NCI-H226 (cell line): Measurements from ENCODE around the gene SNRPB.
"Not testable (repeated sequence)": the region's sequence is repeated elsewhere in the genome, so short reads cannot be mapped to it uniquely, and the experiment has no call there.

ENCODE experiments used
- DNase-seq: peaks from one replicate; pipeline ENCODE4 v3.0.0-alpha.2; 2015

SNRPB gene

DNA sequence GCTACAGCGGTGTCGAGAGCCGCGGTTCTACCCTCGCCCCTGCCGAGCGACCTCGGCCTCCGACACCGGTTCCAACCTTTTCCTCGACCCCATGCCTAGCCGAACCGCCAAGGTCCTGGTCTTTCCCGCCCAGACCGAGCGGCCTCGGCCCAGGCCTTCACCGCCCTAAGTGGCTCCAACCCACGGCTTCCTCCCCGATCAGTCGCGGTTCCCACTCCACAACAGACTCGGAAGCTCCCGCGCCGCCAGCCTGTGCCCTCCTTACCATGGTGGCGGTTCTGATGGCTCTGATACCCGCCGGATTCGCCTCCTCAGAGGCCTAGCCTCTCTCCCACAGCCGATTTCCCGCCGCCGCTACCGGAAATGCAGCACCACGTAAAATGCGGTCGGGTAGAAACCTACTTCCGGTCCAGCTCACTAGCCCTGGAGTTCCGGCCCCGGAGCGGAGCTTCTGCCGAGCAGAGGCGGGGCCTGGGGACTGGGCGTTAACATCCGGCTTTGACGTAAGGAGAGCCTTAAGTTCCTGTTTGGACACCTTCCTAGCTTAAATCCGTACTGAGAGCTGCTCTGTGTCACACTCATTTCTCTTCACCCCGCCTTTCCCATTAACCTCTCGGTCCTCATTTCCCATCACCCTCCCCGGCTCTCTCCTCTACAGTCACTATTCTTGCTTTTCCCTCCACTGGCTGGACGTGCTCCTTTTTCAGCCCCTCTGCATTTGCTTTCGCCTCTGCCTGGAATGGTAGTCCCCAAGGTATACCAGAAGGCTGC, at the start of gene SNRPB:
SNRPB (minus strand) TSS at position 367 of the 771 bp plus-strand sequence; CDS start at position 268, 99 bp downstream.
- DNase-seq = peak; percentile 85

DNA sequence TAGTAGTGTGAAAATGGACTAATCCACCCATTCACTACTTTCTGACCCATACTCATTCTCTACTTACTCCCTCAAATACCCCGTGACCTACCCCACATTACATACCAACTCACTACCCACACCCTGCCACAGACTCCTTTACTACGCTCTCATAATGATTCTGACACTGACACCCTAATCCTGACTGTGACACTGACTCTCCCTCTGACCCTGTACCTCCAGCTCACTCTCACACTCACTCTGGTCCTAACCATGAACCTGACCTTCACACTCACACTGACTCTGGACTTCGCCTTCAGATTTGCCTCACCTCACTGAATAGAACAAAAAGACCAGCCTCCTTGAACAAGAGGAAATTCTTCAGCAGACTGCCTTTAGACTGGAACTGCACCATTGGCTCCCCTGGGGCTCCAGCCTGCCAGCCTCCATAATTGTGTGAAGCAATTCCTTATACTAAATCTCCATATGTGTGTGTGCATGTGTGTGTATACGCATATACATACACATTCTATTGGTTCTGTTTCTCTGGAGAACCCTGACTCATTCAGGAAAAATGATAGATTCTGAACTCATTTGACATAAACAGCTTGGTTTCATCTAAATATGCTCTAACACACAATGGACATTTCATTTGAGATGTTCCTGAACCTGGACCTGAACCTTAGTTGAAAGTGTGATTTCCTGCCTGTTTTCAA, 48.7 kb upstream of the SNRPB start:
- no peak for DNase-seq

DNA sequence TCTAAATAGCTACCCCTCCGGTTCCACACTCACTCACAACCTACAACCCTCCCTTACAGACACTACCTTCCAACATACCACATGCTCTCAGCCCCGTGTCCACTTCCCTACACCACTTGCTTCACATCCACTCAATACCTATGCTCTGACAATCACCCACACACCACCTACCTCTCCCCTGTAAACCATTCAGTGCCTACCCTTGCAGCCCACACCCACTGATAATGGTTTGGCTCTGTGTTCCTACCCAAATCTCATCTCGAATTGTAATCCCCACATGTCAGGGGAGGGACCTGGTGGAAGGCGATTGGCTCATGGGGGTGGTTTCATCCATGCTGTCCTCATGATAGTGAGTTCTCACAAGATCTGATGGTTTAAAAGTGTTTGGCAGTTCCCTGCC, 48.0 kb upstream of the SNRPB start:
- DNase-seq = no peak

DNA sequence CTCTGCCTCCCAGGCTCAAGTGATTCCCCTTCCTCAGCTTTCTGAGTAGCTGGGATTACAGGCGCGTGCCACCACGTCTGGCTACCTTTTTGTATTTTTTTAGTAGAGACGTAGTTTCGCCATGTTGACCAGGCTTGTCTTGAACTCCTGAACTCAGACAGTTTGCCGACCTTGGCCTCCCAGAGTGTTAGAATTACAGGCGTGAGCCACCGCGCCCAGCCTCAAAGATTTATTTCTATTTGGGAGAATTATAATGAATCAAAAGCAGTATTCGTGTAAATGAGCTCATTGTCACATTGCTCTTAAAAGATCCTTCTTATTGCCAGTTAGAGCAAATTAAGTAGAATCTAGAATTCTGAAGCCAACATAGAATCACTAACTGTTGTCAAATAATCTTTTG, 47.5 kb upstream of the SNRPB start:
- DNase-seq = no peak

DNA sequence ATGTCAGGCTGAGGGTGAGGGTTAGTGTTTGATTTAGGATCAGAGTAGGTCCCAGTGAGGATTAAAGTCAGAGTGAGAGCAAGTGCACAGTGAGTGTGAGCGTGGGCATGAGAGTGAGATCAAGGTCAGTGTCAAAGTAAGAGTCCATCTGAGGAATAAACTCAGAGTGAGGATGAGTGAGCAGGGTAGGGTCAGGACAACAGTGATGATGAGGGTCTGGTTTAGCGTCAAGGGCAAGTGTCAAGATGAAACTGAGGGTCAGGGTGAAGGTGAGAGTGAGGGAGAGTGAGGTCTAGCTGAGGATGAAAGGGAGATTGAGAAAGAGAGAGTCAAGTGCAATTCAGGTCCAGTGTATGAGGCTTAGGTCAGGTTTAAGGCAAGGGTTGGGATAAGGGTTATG, 45.8 kb upstream of the SNRPB start:
- DNase-seq = no peak

DNA sequence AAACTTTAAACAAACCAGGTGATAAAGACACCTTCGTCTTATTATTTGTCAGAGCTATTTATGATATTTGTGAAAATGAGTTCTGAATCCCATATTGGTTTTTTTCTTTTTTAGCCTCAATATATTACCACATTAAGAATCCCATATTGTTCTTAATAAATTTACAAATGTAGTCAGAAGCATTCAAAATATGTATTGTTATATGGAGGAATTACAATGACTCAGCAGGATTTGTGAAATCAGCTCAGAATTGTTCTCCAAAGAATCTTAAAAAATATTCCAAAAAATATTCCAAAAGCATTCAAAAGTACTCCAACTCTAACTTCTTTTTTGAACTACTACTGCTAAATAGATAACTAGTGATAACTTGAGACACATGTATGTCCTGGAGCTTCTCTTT, 44.6 kb upstream of the SNRPB start:
- DNase-seq = no peak

DNA sequence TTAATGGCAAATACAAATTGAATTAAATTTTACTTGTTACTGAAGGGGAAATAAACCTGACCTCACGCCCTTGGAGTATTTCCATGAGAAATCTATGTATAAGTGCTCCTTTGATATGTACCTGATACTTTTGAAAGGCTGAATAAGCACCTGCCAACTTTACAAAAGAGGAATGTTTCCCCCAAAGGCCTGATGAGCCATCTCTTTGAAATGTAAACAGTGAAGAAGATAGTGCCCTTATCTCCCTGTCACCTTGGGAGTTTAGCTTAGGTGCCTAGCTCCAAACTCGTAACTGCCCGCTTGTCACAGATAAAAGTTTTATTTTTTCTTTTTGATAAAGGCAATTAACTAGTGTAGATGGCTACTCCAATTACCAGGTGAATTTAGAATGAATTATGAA, 39.2 kb upstream of the SNRPB start:
- no peak for DNase-seq

DNA sequence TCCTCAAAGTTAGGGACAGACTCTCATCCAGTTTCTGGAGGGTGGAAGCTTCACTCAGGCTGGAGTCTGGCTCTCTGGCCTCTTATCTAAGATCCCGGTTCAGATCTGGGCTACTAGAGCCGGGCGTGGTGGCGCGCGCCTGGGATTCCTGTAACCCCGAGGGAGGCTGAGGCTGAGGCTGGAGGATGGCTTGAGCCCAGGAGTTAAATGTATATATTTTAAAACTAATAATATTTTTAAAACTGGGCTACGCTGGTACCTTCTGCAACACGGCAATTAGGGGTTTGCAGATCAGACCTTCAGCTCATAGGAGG, 38.8 kb upstream of the SNRPB start:
- no peak for DNase-seq

DNA sequence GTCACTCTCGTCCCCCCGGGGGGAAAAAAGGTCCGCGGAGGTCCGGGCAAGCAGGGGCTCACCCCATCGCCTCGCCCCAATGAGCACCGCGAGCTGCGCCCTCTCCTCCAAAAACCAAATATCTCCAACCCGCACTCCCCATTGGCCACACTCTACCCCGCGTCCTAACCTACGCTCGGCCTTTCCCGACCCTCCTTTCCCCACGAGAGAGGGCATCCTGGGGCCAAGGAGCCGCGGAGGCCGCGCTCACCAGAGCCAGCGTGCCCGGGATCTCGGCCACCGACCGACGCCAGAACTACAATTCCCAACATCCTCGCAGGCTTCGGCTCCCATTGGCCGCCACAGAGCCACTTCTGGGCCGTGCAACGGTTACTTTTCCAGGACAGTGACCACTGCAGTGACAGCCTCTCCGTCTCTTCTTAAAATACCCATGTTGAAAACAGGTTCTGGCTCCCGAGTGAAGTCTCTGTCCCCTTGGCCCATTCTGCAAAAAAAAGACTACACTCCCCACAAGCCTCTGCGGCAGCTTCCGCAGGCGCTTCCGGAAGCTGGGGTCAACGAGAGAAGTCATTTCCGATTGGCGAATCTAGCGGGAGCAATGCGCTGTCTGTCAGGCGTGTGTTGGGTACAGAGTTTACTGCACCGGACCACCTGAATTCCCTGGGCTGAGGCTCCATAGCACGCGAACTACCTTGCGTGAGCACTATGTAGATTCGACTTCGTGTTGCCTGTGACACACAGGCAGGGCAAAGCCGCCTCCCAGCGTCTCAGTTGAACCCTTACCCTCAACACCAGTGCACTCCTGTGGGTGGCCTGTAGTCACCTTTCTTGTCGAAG, 38.3 kb upstream of the SNRPB start, which contains the start of gene ZNF343:
ZNF343 (minus strand) TSS at position 285 of the 837 bp plus-strand sequence. CDS start 15,020 bp downstream, outside the sequence.
- peak; percentile 58 for DNase-seq

DNA sequence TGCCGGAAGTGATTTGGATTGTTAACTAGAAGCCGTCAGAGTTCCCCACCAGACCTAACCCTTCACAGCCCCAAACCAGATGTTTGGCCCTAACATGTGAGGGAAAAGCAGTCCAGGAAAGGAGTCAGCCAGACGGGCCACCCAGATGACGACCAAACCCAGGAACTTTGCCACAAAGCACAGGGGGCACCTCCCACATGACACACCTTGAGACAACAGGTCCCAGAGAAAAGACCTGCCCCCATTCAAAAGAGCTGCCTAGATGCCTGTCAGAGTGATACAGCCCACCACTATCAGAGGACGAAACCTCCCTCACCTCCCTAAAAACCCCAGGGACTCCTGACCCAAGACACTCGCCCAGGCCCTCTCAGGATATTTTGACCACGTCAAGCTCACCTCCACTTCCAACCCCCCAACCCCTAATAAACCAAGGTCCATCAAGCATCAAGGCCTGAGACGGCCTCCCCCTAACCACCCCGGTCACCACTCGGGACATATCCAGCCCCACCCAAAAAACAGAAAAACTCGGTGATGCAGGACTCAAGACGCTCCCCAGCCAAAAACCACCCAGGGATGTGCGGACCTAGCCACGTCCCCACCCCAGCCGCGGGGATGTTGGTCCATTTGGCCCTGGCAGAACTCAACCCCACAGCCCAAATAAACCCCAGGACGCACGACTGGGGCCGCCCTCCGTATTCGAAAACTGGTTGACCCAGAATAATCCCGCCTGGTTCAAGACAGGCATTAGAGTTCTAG, 37.5 kb upstream of the SNRPB start:
- no peak for DNase-seq

DNA sequence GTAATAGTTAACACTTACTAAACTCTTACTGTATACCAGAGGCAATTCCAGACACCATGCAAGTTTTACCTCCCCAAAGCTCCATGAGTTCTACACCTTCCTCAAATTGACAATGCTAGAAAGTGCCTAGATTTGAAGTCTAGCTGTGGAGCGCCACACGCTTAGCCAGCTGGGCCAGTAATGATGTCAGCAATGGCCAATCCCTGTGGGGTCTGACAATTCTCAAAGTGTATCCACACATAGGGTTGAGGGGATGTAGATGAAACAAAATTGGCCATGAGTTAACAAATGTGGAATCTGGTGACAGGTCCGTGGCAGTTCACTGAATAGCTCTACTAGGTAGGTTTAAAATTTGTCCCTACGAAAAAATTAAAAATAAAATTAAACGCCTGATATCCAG, 36.9 kb upstream of the SNRPB start:
- no peak for DNase-seq

DNA sequence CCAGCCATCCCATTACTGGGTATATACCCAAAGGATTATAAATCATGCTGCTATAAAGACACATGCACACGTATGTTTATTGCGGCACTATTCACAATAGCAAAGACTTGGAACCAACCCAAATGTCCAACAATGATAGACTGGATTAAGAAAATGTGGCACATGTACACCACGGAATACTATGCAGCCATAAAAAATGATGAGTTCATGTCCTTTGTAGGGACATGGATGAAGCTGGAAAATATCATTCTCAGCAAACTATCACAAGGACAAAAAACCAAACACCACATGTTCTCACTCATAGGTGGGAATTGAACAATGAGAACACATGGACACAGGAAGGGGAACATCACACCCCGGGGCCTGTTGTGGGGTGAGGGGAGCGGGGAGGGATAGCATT, 35.8 kb upstream of the SNRPB start:
- DNase-seq = not testable (repeated sequence)

DNA sequence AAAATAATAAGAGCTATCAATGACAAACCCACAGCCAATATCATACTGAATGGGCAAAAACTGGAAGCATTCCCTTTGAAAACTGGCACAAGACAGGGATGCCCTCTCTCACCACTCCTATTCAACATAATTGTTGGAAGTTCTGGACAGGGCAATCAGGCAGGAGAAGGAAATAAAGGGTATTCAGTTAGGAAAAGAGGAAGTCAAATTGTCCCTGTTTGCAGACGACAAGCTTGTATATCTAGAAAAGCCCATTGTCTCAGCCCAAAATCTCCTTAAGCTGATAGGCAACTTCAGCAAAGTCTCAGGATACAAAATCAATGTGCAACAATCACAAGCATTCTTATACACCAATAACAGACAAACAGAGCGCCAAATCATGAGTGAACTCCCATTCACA, 34.2 kb upstream of the SNRPB start:
- not testable (repeated sequence) for DNase-seq

DNA sequence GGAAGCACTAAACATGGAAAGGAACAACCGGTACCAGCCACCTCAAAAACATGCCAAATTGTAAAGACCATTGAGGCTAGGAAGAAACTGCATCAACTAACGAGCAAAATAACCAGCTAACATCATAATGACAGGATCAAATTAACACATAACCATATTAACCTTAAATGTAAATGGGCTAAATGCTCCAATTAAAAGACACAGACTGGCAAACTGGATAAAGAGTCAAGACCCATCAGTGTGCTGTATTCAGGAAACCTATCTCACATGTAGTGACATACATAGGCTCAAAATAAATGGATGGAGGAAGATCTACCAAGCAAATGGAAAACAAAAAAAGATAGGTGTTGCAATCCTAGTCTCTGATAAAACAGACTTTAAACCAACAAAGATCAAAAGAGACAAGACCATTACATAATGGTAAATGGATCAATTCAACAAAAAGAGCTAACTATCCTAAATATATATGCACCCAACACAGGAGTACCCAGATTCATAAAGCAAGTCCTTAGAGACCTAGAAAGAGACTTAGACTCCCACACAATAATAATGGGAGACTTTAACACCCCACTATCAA, 32.3 kb upstream of the SNRPB start:
- not testable (repeated sequence) for DNase-seq

DNA sequence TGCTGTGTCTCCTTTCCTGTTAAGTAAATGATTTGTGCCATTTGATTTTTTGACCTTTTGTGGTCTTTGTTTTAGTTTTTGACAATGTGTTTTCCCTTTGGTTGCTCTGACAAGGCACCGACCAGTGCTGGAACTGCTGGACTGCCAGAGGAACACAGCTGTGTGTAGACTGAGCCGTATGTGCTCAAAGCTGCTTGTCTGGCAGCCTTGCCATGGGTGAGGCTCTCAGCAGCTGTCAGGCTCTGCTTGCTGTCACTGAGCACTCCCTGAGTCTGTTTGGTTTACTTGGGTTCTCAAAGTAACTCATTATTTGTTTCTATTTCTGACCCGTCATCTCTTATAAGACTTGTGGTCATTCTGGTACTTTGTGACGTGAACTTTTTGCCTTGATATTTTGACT, 15.1 kb upstream of the SNRPB start:
- no peak for DNase-seq

DNA sequence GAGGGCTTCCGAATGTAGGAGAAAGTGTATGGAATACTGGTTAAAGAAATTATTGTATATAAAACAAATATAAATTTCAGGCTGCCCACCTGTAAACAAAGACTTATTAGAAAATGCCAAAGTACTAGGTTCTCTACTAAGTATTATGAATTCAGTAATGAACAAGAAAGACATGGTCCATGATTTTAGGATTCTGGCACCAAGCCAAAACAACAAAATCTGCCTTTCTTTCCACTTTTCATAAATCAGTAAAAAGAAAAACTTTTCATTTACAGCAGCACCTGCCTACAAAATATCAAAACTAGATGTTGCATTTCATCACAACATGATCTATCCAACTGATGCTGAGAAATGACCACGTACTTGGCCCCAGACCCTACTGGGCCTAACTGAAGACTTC, 14.5 kb upstream of the SNRPB start:
- DNase-seq = no peak

DNA sequence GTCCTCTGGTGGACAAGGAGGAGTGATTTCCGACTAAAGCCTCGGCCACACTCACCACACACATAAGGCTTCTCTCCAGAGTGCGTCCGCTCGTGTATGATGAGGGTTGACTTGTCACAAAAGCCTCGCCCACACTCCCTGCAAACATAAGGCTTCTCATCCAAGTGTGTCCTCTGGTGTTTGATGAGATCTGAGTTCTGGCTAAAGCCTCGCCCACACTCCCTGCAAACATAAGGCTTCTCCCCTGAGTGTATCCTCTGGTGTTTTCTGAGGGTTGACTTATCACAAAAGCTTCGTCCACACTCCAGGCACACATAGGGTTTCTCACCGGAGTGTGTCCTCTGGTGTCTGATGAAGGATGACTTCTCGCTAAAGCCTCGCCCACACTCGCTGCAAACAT, 12.9 kb upstream of the SNRPB start:
- no peak for DNase-seq

DNA sequence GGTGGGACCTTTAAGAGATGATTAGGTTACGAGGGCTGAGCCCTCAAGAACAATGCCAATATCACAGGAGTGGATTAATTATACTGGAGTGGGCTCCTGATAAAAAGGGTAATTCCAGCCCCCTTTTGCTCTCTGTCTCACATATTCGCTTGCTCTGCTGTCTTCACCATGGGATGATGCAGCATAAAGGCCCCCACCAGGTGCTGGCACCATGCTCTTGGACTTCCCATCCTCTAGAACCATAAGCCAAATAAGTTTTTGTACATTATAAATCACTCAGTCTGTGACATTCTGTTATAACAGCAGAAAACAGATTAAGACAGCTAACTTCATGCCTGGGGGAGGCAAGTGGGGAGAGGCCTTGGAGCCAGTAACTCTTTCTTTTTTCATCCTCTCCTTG, 9.8 kb upstream of the SNRPB start:
- DNase-seq = no peak

DNA sequence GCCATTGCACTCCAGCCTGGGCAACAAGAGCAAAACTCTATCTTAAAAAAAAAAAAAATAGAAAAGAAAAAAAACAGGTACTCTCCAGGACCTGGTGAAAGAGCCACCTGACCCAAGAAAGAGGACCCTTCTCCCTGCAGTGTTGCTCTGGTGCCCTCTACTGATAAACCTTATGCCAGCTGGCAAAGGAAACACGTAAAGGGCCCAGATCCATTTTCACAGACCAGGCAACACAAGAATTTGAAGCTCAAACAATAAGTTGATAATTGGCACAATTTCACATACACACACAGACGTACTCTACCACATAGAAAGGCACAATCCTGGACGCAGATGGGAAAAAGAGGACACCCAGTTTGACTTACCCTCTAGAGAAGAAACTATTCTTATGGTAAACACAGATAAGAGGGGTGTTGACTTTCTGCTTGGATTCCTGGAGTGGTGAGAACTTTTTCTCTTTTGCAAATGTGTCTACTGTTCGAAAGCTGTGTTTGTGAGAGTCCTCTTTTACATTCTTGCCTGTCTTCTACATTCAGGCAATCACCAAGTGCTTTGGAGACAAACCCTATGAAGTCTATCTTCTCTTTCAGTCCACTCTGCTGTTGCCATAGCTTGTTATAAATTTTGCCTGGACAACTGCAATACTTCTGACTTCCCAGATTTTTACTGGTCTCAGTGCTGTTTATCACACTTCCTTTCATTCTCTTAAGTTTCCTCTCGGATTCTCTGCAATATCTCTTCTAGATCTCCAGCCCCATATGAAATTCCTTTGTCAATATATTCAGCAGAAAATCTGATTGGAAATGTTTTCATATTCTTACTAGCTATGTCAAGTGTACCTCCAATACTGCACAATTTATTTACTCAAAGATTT, 6.4 kb upstream of the SNRPB start:
- no peak for DNase-seq

DNA sequence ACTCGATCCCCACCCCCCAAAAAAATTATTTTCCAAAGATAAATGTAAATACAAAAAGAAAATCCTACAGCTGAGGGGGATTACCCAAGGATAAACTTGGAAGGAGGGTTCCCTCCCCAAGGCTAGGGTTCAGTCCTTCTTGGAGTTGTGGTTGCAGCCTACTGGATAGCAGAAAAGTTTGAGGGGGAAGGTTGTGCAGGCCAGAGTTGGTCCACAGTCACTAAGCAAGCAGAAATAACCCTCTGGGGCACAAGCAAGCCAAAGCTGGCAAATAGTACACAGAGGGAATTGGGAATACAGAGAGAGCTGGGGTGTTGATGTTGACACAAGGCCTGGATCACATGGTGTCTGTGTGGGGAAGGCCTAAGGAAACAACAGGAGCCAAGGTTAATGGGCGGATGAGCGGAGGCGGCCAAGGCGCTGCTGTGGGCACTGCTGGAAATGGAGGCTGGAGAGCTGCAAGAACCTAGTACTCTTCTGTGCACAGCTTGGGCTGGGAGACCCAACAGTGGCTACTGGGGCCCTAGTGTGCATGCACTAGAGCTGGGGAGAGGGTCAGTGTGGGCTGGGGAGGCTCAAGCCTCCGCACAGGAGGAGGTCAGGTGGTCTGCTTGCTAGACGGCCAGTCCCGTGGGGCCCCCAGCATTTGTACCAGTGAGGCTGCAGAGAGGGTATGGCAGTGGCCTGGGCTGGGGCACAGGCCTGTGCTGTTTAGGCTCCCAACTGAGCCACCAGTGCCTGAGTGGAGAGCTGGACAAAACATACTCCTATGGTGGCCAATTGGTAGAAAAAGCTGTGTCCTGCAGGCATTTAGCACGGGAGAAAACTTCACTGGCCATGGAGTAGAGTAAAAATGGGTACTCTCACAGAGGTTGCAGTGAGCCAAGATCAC, 5.5 kb upstream of the SNRPB start:
- DNase-seq = no peak
